ENCODE data around the gene SVOPL. TPM values are rescaled to one million over a fixed set of nuclear protein-coding genes. Genes with fewer than 3 reads are reported as not detected.

SVOPL gene
- total RNA-seq, 4 donors from 2014 or later = 4.1 to 4.6 TPM; not detected in 2

DNA sequence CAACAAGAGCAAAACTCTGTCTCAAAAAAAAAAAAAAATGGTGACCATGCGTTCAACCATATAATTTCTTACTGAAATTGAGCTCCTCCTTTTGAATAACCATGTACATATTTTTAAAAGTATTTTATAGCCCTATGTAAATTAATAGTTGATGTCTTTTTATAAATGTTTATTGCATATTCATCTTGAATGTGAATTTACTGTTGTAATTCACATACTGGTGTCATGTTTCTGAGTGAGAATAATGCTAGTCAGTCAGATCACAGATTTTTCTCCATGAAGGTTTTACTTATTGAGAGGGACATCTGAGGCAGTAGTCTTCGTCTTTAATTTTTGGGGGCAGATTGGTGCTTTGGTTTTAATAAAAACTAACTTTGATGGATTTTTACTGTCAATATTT, 112.2 kb downstream of the SVOPL start:
- no peaks in the 10 kb centered on the region for H3K9me3 ChIP-seq
- no peaks in the 10 kb centered on the region for H3K27me3 ChIP-seq
- in situ Hi-C loops (cut with MboI; ENCODE audit: low pct_ligation_motif_present in 1 of 4, low pct_unique_long_range_greater_than_20kb in 1 of 4, low sequenced_read_pairs in 3 of 4) (no loop called here), intact Hi-C loops (cut with DNase I; ENCODE audit: low total_unique reads) (no loop called here)
- peaks cover 0 to 20% (median 7%) of the 10 kb centered on the region in 4 donors for H3K36me3 ChIP-seq
- TF ChIP-seq POLR2A (IDR thresholded peaks at IDR 0.05) = no peak
- TF ChIP-seq, protein P1, sequence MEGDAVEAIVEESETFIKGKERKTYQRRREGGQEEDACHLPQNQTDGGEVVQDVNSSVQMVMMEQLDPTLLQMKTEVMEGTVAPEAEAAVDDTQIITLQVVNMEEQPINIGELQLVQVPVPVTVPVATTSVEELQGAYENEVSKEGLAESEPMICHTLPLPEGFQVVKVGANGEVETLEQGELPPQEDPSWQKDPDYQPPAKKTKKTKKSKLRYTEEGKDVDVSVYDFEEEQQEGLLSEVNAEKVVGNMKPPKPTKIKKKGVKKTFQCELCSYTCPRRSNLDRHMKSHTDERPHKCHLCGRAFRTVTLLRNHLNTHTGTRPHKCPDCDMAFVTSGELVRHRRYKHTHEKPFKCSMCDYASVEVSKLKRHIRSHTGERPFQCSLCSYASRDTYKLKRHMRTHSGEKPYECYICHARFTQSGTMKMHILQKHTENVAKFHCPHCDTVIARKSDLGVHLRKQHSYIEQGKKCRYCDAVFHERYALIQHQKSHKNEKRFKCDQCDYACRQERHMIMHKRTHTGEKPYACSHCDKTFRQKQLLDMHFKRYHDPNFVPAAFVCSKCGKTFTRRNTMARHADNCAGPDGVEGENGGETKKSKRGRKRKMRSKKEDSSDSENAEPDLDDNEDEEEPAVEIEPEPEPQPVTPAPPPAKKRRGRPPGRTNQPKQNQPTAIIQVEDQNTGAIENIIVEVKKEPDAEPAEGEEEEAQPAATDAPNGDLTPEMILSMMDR (IDR thresholded peaks at IDR 0.05) = no peak
- no peak for TF ChIP-seq POLR2AphosphoS5 (IDR thresholded peaks at IDR 0.05)
- no peak for TF ChIP-seq EP300 (IDR thresholded peaks at IDR 0.05; ENCODE audit: low read depth)
- no peaks in the 10 kb centered on the region for H3K4me1 ChIP-seq
- no peak for DNase-seq
- no peak overlapping the region for H3K27ac ChIP-seq
- WGBS, 2 donors (ENCODE audit: low coverage in 1 of 2) = 97 to 100% methylated on average over 2 of the region's 2 CpGs
- H3K4me3 ChIP-seq = no peak overlapping the region

- in situ Hi-C loops (cut with MboI; ENCODE audit: low pct_ligation_motif_present in 1 of 4, low pct_unique_long_range_greater_than_20kb in 1 of 4, low sequenced_read_pairs in 3 of 4) (no loop called here), intact Hi-C loops (cut with DNase I; ENCODE audit: low total_unique reads) (no loop called here)
- WGBS, 2 donors (ENCODE audit: low coverage in 1 of 2) = 96 to 100% methylated on average over 3 to 4 of the region's 4 CpGs
- Histone ChIP-seq H3K27me3 (no peaks in the 10 kb centered on the region), H3K27ac (no peak overlapping the region), H3K4me1 (no peaks in the 10 kb centered on the region), H3K36me3 (peaks cover 0 to 22% (median 10%) of the 10 kb centered on the region in 4 donors), H3K4me3 (no peak overlapping the region), H3K9me3 (no peaks in the 10 kb centered on the region)
- DNase-seq = no peak
- TF ChIP-seq POLR2A (IDR thresholded peaks at IDR 0.05) (no peak), POLR2AphosphoS5 (IDR thresholded peaks at IDR 0.05) (no peak), EP300 (IDR thresholded peaks at IDR 0.05; ENCODE audit: low read depth) (no peak)
- TF ChIP-seq, protein P1 (IDR thresholded peaks at IDR 0.05) = no peak
Measured at GRCh38 chr7:138587485-138587884, 113.7 kb downstream of the SVOPL start.

GRCh38 chr7:138585283-138585993, 115.7 kb downstream of the SVOPL start:
- H3K4me3 ChIP-seq = no peak overlapping the region
- DNase-seq = no peak
- in situ Hi-C loops (cut with MboI; ENCODE audit: low pct_ligation_motif_present in 1 of 4, low pct_unique_long_range_greater_than_20kb in 1 of 4, low sequenced_read_pairs in 3 of 4) (no loop called here), intact Hi-C loops (cut with DNase I; ENCODE audit: low total_unique reads) (no loop called here)
- no peak overlapping the region for H3K27ac ChIP-seq
- no peak for TF ChIP-seq POLR2AphosphoS5 (IDR thresholded peaks at IDR 0.05)
- TF ChIP-seq, protein P1 (IDR thresholded peaks at IDR 0.05) = no peak
- no peak for TF ChIP-seq POLR2A (IDR thresholded peaks at IDR 0.05)
- TF ChIP-seq EP300 (IDR thresholded peaks at IDR 0.05; ENCODE audit: low read depth) = no peak
- H3K4me1 ChIP-seq = no peaks in the 10 kb centered on the region
- peaks cover 0 to 38% (median 16%) of the 10 kb centered on the region in 4 donors for H3K36me3 ChIP-seq
- WGBS, 2 donors (ENCODE audit: low coverage in 1 of 2) = 77 to 87% methylated on average over 5 of the region's 5 CpGs
- H3K9me3 ChIP-seq = no peaks in the 10 kb centered on the region
- H3K27me3 ChIP-seq = no peaks in the 10 kb centered on the region

GRCh38 chr7:138584696-138585095, 116.5 kb downstream of the SVOPL start:
- peaks cover 0 to 45% (median 17%) of the 10 kb centered on the region in 4 donors for H3K36me3 ChIP-seq
- no peaks in the 10 kb centered on the region for H3K27me3 ChIP-seq
- intact Hi-C loops (cut with DNase I; ENCODE audit: low total_unique reads) = no loop called here
- TF ChIP-seq, protein P1 (IDR thresholded peaks at IDR 0.05) = no peak
- no peak for TF ChIP-seq POLR2A (IDR thresholded peaks at IDR 0.05)
- no peak for TF ChIP-seq POLR2AphosphoS5 (IDR thresholded peaks at IDR 0.05)
- TF ChIP-seq EP300 (IDR thresholded peaks at IDR 0.05; ENCODE audit: low read depth) = no peak
- H3K27ac ChIP-seq = no peak overlapping the region
- no peaks in the 10 kb centered on the region for H3K9me3 ChIP-seq
- DNase-seq = no peak
- H3K4me3 ChIP-seq = no peak overlapping the region
- in situ Hi-C loops (cut with MboI; ENCODE audit: low pct_ligation_motif_present in 1 of 4, low pct_unique_long_range_greater_than_20kb in 1 of 4, low sequenced_read_pairs in 3 of 4) = no loop called here
- 80 to 84% methylated on average over 4 of the region's 4 CpGs for WGBS, 2 donors (ENCODE audit: low coverage in 1 of 2)
- H3K4me1 ChIP-seq = no peaks in the 10 kb centered on the region

Measured in transverse colon (tissue), 4 donors.